G401 (cell line): ENCODE data around the gene DBH. TPM values are rescaled to one million over a fixed set of nuclear protein-coding genes. Genes with fewer than 3 reads are reported as not detected.

ENCODE experiments used
- DNase-seq: peaks from one replicate; pipeline ENCODE4 v3.0.0-alpha.2; 2015; ENCODE audit warnings: low spot score
- in situ Hi-C: cut with HindIII; loops from 2 replicates; pipeline ENCODE4 v1.10.0; 2016; ENCODE audit warnings: low sequenced_read_pairs, mixed read lengths
- total RNA-seq: library from RNA; depleted of rRNA; stranded (reverse); fragments of >200 nt; shearing (Covaris generic); gene quantifications from 2 replicates; pipeline ENCODE4 v1.2.3, GENCODE V29; 2014; rRNA removed

DBH gene
- total RNA-seq, 1 experiment from 2014 or later, result not detected

DNA sequence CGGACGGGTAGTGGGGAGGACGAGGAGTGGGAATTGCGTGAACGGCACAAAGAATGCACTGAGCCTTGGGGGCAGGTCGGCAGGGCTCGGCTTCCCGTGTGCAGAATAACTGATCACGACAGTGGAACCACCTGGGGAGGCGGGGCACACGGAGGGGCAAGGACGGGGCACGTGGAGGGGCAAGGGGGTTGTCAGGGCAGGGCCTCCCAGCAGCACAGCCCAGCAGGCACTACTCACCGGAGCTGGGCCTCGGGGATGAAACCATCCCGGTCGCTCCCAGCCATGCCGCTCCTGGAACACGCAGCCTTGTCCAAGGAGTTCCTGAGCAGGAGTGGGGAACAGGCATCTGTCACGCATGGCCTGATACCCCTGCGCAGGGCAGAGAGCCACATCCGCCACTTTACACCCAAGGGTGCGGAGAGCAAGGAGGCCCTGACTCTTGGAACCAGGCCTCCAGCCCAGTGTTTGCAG is 68.6 kb downstream of the DBH start:
- DNase-seq, result no peak
- in situ Hi-C loops, result no loop called here

DNA sequence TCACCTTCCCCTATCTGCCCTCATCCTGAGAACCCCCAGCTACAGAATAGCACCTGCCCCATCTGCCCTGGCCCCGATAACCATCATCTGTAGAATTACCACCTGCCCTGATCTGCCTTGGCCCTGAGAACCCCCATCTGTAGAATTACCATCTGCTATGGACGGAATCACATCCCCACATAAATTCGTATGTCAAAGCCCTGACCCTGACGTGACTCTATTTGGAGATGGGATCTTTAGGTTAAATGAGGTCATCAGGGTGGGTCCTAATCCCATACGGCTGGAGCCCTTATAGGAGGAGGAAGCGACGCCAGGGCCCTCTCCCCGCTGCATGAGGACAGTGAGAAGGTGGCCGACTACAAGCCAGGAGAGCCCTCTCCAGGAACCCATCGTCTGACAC is 69.4 kb downstream of the DBH start:
- in situ Hi-C loops, result no loop called here
- no peak for DNase-seq

GRCh38 chr9:133706307-133707050 is 70.3 kb downstream of the DBH start:
- in situ Hi-C loops, result no loop called here
- no peak for DNase-seq

DNA sequence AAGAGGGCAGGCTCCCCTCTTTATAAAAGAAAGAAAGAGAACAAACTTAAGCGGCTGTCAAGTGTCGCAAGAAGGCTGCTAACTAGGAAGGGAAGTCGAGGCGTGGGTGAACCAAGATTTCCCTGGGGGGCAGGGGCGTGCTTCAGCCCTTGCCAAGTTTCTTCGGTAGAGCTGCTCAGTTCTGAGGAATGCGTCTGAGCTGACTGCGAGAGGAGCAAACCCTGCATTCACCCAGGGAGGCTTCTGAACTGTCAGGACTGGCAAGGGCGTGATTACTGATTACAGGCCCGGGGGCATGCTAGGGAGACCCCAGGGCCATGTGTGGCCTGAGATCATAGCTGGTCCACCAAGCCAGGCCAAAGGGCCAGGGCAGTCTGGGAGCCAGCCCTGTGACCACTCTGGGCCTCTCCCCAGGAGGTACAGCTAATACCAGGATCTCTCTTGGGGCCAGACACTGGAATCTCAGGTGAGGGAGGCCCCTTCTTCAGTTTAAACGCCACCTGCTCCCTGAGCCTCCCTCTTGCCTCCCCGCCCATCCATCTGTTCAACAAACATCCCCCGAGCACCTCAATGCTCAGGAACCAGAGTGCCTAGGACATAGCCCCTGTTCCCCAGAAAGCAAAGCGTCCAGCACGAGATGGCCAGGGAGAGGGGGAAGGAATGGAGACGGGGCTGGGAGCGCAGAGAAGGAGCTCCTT is 71.1 kb downstream of the DBH start:
- in situ Hi-C loops, result no loop called here
- DNase-seq, result no peak

DNA sequence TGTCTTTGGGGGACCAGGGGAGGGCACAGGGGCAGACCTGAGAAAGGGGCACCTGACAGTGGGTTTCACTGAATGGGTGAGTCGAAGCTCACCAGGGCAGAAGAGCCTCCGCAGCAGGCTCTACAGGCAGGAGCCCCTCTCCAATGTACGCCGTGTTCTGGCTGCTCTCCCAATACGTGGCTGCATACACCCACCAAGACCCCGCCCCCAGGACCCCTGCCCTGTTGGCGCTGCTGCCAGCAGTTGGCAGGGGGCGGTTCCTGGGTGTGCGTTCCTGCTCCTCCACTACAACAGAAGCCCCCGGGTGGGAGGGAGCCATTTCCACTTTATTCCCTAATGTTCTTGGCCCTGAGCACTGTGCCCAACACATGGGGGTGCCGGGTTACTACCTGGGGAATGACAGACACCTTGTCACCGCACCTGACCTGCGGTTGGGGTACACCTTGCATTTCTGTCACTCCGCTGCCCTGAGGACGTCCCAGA is 71.6 kb downstream of the DBH start:
- DNase-seq, result no peak

GRCh38 chr9:133708246-133709014 is 72.3 kb downstream of the DBH start:
- no peak for DNase-seq
- in situ Hi-C loops, result no loop called here

More for the DNA sequence above, 71.6 kb downstream of the DBH start:
- in situ Hi-C loops, result no loop called here

Other genes with a start within 250 kb of the DBH start
- 25.0 and 38.8 TPM in 2 replicates for gene REXO4, start 218.4 kb upstream of the DBH start, total RNA-seq
- 1.4 and 2.3 TPM in 2 replicates for gene ADAMTS13, start 214.0 kb upstream of the DBH start, total RNA-seq
- gene CACFD1, start 176.4 kb upstream of the DBH start, total RNA-seq, result 23.2 and 26.1 TPM in 2 replicates
- gene SLC2A6, start 157.3 kb upstream of the DBH start, total RNA-seq, result 5.5 and 6.8 TPM in 2 replicates
- gene MYMK, start 111.4 kb upstream of the DBH start, total RNA-seq, result 0.64 TPM in 1 of 2 replicates, not detected in the other
- gene ADAMTSL2, start 101.7 kb upstream of the DBH start, total RNA-seq, result not detected in 2 replicates
- gene FAM163B, start 27.0 kb upstream of the DBH start, total RNA-seq, result not detected in 2 replicates
- 13.2 and 17.3 TPM in 2 replicates for gene SARDH, start 102.0 kb downstream of the DBH start, total RNA-seq